Activated naive CD8-positive, alpha-beta T cell treated with anti-CD3 and anti-CD28 coated beads, Interleukin-2, amount 50 U/mL, for 24 hours (primary cell): ENCODE results near the gene ETFRF1.

Experiments used
- ATAC-seq: fragments of 150-1000 bp; cut with Tn5 transposase; one replicate; pipeline ENCODE4 v1.10.0; 2021
- DNase-seq: peaks from one replicate; pipeline ENCODE4 v3.0.0; 2021
- H3K27ac Mint-ChIP-seq: one replicate; pipeline ENCODE4 v1.8.0; 2021; ENCODE audit warnings: mild to moderate bottlenecking, mixed read lengths
- H3K27me3 Mint-ChIP-seq: one replicate; pipeline ENCODE4 v1.8.0; 2021; ENCODE audit warnings: mixed read lengths
- H3K36me3 Mint-ChIP-seq: one replicate; pipeline ENCODE4 v1.8.0; 2021; ENCODE audit warnings: low read depth, mixed read lengths
- H3K4me1 Mint-ChIP-seq: one replicate; pipeline ENCODE4 v1.8.0; 2021; ENCODE audit warnings: mixed read lengths
- H3K4me3 Mint-ChIP-seq: one replicate; pipeline ENCODE4 v1.8.0; 2021; ENCODE audit warnings: mild to moderate bottlenecking, moderate library complexity, mixed read lengths
- H3K9me3 Mint-ChIP-seq: one replicate; pipeline ENCODE4 v1.8.0; 2021; ENCODE audit warnings: mixed read lengths

The ETFRF1 gene

DNA sequence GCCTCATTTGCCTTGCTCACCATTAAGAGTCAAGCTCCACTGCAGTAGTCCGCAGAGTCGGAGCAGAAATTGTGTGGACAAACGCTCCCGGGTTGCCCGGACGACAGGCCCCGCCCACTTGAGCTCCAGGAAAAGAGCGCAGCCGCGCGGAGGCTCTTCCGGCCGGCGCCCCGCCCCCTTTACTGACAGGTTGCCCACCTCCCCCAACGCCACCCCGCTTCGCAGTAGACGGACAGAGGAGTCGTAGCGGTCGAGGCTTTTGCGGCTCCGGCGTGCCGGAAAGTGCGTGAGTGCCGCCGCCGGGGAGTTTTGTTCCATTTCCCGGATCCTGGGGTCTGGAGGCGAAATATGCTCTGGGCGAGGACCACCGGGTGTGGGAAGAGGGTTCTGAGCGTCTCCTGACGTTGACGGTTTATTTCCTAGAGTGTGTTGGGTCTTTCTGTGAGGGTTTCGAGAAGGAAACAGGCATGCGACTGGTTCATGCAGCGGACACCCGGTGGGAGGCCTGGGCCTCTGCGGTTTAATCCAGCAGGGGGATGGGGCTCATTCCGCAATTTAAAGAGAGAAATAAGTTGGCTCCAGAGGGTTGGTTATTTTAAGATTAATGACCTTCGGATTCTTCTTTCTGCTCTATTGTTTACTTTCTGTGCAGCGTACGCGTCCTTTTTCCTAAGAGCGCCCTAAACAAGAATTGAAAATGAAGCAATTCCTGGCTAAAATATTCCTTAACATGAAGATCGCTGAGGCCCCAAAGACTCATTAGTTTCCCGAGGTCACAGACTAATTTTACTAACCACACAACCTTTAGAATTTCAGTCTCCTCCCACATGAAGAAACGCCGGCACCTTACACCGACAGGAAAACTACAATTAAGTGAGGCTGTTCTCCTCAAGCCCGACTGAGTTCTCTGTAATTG is at the start of gene ETFRF1, which contains the start of gene DNAI7:
Gene ETFRF1 (plus strand): TSS at position 182 of the 916 bp plus-strand sequence. CDS start 8,720 bp downstream, outside the sequence.
Gene DNAI7 (minus strand): TSS at position 105 of the 916 bp plus-strand sequence. CDS start 82 bp downstream, at position 23.
- peak within 1 kb of the TSS; percentile 95 for H3K4me3 Mint-ChIP-seq
- ATAC-seq (peak; percentile 90), DNase-seq (peak; percentile 98)
- H3K9me3 Mint-ChIP-seq: no peaks in the 10 kb centered on the region
- peaks cover 5% of the 10 kb centered on the region for H3K36me3 Mint-ChIP-seq
- H3K27me3 Mint-ChIP-seq: no peaks in the 10 kb centered on the region
- H3K4me1 Mint-ChIP-seq: peaks cover 23% of the 10 kb centered on the region
- peak within 1 kb of the TSS; percentile 96 for H3K27ac Mint-ChIP-seq

- H3K9me3 Mint-ChIP-seq: no peaks in the 10 kb centered on the region
- peaks cover 5% of the 10 kb centered on the region for H3K4me1 Mint-ChIP-seq
- H3K27me3 Mint-ChIP-seq: no peaks in the 10 kb centered on the region
- ATAC-seq (no peak), DNase-seq (no peak)
- no peak overlapping the region for H3K27ac Mint-ChIP-seq
- no peaks in the 10 kb centered on the region for H3K36me3 Mint-ChIP-seq
- no peak overlapping the region for H3K4me3 Mint-ChIP-seq
Observed at GRCh38 chr12:25146686-25147085, 48.4 kb upstream of the ETFRF1 start.

GRCh38 chr12:25151476-25151875 is 43.6 kb upstream of the ETFRF1 start:
- H3K4me3 Mint-ChIP-seq: no peak overlapping the region
- DNase-seq: no peak
- no peak overlapping the region for H3K27ac Mint-ChIP-seq

GRCh38 chr12:25152055-25152454 is 43.0 kb upstream of the ETFRF1 start:
- no peak for ATAC-seq
- Mint-ChIP-seq H3K9me3 (no peaks in the 10 kb centered on the region), H3K4me1 (peaks cover 8% of the 10 kb centered on the region), H3K36me3 (no peaks in the 10 kb centered on the region), H3K4me3 (no peak overlapping the region), H3K27ac (no peak overlapping the region), H3K27me3 (no peaks in the 10 kb centered on the region)
- no peak for DNase-seq

More at GRCh38 chr12:25151476-25151875, 43.6 kb upstream of the ETFRF1 start:
- Mint-ChIP-seq H3K27me3 (no peaks in the 10 kb centered on the region), H3K9me3 (no peaks in the 10 kb centered on the region), H3K36me3 (no peaks in the 10 kb centered on the region), H3K4me1 (peaks cover 12% of the 10 kb centered on the region)
- ATAC-seq: no peak

- Mint-ChIP-seq H3K9me3 (no peaks in the 10 kb centered on the region), H3K27me3 (no peaks in the 10 kb centered on the region), H3K27ac (no peak overlapping the region), H3K36me3 (no peaks in the 10 kb centered on the region), H3K4me1 (peaks cover 8% of the 10 kb centered on the region), H3K4me3 (no peak overlapping the region)
- no peak for DNase-seq
- no peak for ATAC-seq
Observed at GRCh38 chr12:25155022-25155576, 39.9 kb upstream of the ETFRF1 start.

- H3K27ac Mint-ChIP-seq: no peak overlapping the region
- no peaks in the 10 kb centered on the region for H3K27me3 Mint-ChIP-seq
- H3K4me3 Mint-ChIP-seq: no peak overlapping the region
- peaks cover 8% of the 10 kb centered on the region for H3K4me1 Mint-ChIP-seq
- no peak for ATAC-seq
- H3K36me3 Mint-ChIP-seq: no peaks in the 10 kb centered on the region
- no peak for DNase-seq
- no peaks in the 10 kb centered on the region for H3K9me3 Mint-ChIP-seq
Observed at GRCh38 chr12:25156061-25156460, 39.0 kb upstream of the ETFRF1 start.

DNA sequence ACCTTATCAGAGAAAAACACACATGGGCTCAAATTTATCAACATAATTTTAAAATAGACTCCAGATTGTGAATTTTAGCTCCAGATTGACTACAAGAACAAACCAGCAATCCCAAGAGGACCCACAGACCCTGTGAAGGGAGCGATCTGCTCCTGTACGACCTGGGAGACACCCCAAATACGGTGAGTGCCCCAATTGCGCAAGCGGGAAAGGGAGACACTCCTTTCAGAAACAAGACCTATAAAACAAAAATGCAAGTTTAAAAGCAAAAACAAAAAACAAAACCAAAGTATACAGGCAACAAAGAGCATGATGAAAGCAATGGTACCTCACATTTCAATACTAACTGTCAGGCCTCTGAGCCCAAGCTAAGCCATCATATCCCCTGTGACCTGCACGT is 32.2 kb upstream of the ETFRF1 start:
- Mint-ChIP-seq H3K4me3 (no peak overlapping the region), H3K27ac (no peak overlapping the region), H3K27me3 (no peaks in the 10 kb centered on the region), H3K36me3 (no peaks in the 10 kb centered on the region), H3K9me3 (no peaks in the 10 kb centered on the region), H3K4me1 (no peaks in the 10 kb centered on the region)
- no peak for ATAC-seq
- DNase-seq: no peak

- Mint-ChIP-seq H3K4me1 (peaks cover 26% of the 10 kb centered on the region), H3K27me3 (no peaks in the 10 kb centered on the region), H3K4me3 (no peak overlapping the region), H3K9me3 (no peaks in the 10 kb centered on the region), H3K36me3 (peaks cover 1% of the 10 kb centered on the region), H3K27ac (no peak overlapping the region)
- DNase-seq (no peak), ATAC-seq (no peak)
Observed at GRCh38 chr12:25182765-25183164, 12.3 kb upstream of the ETFRF1 start.

GRCh38 chr12:25184132-25184531 is 10.9 kb upstream of the ETFRF1 start:
- no peak overlapping the region for H3K27ac Mint-ChIP-seq
- no peak for DNase-seq
- no peaks in the 10 kb centered on the region for H3K9me3 Mint-ChIP-seq
- no peak for ATAC-seq
- H3K4me1 Mint-ChIP-seq: peaks cover 26% of the 10 kb centered on the region
- no peaks in the 10 kb centered on the region for H3K27me3 Mint-ChIP-seq
- peaks cover 1% of the 10 kb centered on the region for H3K36me3 Mint-ChIP-seq
- no peak overlapping the region for H3K4me3 Mint-ChIP-seq

DNA sequence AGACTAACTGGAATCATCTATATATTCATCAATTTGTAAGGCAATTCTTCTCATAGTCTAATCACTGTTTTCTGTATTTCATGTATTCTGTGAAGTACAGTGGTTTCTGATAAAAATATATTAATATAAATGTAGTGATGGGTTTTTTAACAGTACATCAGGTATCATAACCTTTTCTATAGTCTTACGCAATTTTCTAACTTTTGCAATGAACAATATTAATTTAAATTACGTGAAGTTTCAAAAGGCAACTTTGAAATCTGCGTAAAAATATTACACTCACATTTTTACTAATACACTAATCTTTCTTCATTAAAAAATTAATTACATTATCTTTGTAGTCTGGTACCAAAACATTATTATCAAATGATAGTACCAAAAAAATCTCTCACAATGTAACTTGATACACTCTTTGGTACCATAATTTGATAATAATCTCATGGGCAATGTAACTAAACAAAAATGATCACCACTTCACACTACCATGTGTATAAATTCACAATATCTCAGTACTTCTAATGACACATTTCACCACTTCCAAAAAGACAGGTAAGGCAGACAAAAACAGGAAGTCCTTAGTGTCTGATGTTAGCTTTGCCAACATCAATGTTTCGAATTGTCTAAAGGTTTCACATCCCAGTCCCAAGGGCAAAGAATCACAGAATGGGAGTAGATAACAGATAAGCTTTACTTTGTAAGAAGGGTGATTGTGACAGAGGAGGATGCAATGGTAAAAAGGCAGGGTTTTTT is 8.8 kb upstream of the ETFRF1 start:
- Mint-ChIP-seq H3K4me1 (peaks cover 26% of the 10 kb centered on the region), H3K27me3 (no peaks in the 10 kb centered on the region), H3K4me3 (peak overlapping the region; percentile 76), H3K9me3 (no peaks in the 10 kb centered on the region), H3K27ac (peak overlapping the region; percentile 79), H3K36me3 (peaks cover 1% of the 10 kb centered on the region)
- ATAC-seq (no peak), DNase-seq (no peak)

DNA sequence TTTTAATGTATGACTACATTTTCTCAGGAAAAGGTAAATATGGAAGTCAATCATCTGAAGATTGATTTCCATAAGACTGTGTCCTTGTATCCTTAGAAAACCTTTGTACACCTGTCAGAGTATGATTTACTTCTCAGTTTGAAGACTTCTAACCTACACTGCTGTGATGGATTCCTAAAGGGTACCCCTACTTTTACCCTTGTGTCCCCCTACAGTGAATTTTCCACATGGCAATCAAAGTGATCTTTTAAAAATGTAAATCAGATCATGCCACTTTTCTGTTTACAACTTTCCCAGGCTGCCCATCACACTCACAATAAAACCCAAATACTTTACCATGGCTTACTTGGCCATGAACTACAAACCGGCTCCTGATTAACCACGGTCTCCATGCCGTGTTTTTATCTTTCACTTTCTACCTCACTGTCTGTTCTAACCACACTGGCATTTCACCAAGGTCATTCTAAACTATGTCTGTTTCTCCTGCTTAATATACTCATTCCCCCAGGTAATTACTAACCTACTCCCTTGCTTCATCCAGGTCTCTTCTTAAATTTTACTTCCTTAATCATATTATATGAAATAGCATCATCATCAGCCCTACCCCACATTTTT is 8.1 kb upstream of the ETFRF1 start:
- H3K36me3 Mint-ChIP-seq: peaks cover 1% of the 10 kb centered on the region
- no peak for DNase-seq

DNA sequence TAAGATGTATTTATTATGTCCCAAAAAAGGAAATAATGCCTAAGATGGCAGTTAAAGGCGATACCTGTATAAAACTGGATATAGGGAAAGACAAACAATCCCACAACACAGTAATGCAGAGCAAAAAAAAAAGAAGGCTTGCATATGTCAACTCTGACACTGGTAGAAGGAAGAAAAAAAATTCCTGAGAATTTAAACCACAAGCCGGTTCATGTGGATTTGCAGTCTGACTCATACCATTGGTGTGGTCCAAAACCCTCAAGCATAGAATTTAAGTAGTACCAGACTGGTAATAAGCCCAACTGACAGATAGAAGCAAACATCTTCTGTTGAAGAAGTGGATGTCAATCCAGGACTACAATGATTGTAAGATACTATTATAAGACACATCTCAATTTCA is 7.3 kb upstream of the ETFRF1 start:
- no peak for DNase-seq
- Mint-ChIP-seq H3K36me3 (peaks cover 1% of the 10 kb centered on the region), H3K4me1 (peaks cover 26% of the 10 kb centered on the region), H3K27me3 (no peaks in the 10 kb centered on the region), H3K9me3 (no peaks in the 10 kb centered on the region), H3K27ac (no peak overlapping the region), H3K4me3 (no peak overlapping the region)
- no peak for ATAC-seq

More for the DNA sequence above, 8.1 kb upstream of the ETFRF1 start:
- H3K4me3 Mint-ChIP-seq: peak overlapping the region; percentile 76
- no peaks in the 10 kb centered on the region for H3K9me3 Mint-ChIP-seq
- peaks cover 26% of the 10 kb centered on the region for H3K4me1 Mint-ChIP-seq
- ATAC-seq: peak; percentile 87
- no peaks in the 10 kb centered on the region for H3K27me3 Mint-ChIP-seq
- H3K27ac Mint-ChIP-seq: peak overlapping the region; percentile 79

GRCh38 chr12:25189656-25190055 is 5.4 kb upstream of the ETFRF1 start:
- Mint-ChIP-seq H3K27ac (no peak overlapping the region), H3K27me3 (no peaks in the 10 kb centered on the region), H3K4me1 (peaks cover 25% of the 10 kb centered on the region), H3K9me3 (no peaks in the 10 kb centered on the region), H3K4me3 (no peak overlapping the region), H3K36me3 (peaks cover 1% of the 10 kb centered on the region)
- ATAC-seq (no peak), DNase-seq (no peak)

- Mint-ChIP-seq H3K27me3 (no peaks in the 10 kb centered on the region), H3K27ac (no peak overlapping the region), H3K4me1 (peaks cover 31% of the 10 kb centered on the region), H3K4me3 (no peak overlapping the region), H3K36me3 (peaks cover 2% of the 10 kb centered on the region), H3K9me3 (no peaks in the 10 kb centered on the region)
- ATAC-seq: no peak
- DNase-seq: no peak
Observed at GRCh38 chr12:25190793-25191192, 4.2 kb upstream of the ETFRF1 start.
